ENCODE data around the gene TMEM121B. TPM values are rescaled to one million over a fixed set of nuclear protein-coding genes. Genes with fewer than 3 reads are reported as not detected.

The TMEM121B gene
- total RNA-seq, 2 donors from 2014 or later, result 7.6 to 15.5 TPM

GRCh38 chr22:17161991-17162390 is 40.8 kb upstream of the TMEM121B start:
- Histone ChIP-seq H3K36me3 (no peaks in the 10 kb centered on the region), H3K4me1 (replicated peaks) (no peaks in the 10 kb centered on the region), H3K4me3 (no peak overlapping the region), H3K27me3 (replicated peaks; ENCODE audit: insufficient read depth) (no peaks in the 10 kb centered on the region), H3K27ac (no peak overlapping the region), H3K9me3 (no peaks in the 10 kb centered on the region)
- intact Hi-C loops (cut with DNase I), result loop anchor here (10.0 kb wide), 2 partner anchors 77 to 463 kb away; partner anchors contain the start of genes ATP6V1E1 and IL17RA
- no peak for DNase-seq (ENCODE audit: low spot score)
- no peak for TF ChIP-seq POLR2AphosphoS5 (IDR thresholded peaks at IDR 0.05)
- TF ChIP-seq CTCF (IDR thresholded peaks at IDR 0.05), result no peak
- no peak for TF ChIP-seq POLR2A (IDR thresholded peaks at IDR 0.05)
- 93% methylated on average over 3 of the region's 3 CpGs for WGBS

GRCh38 chr22:17159504-17159951 is 38.4 kb upstream of the TMEM121B start:
- TF ChIP-seq POLR2A (IDR thresholded peaks at IDR 0.05) (no peak), CTCF (IDR thresholded peaks at IDR 0.05) (no peak), POLR2AphosphoS5 (IDR thresholded peaks at IDR 0.05) (peak; percentile 7)
- Histone ChIP-seq H3K9me3 (no peaks in the 10 kb centered on the region), H3K4me3 (peak overlapping the region; percentile 53 to 68), H3K27me3 (replicated peaks; ENCODE audit: insufficient read depth) (no peaks in the 10 kb centered on the region), H3K36me3 (no peaks in the 10 kb centered on the region), H3K27ac (peak overlapping the region; percentile 80 to 86), H3K4me1 (replicated peaks) (no peaks in the 10 kb centered on the region)
- 4% methylated on average over 35 of the region's 35 CpGs for WGBS
- peak; percentile 47 for DNase-seq (ENCODE audit: low spot score)
- intact Hi-C loops (cut with DNase I), result no loop called here

GRCh38 chr22:17158568-17159503 is 37.7 kb upstream of the TMEM121B start, which contains the start of gene HDHD5:
Gene HDHD5, minus strand, starts transcription at chr22:17159277. Its CDS starts 26 bp downstream, at chr22:17159251.
- H3K9me3 ChIP-seq, result no peaks in the 10 kb centered on the region
- no peaks in the 10 kb centered on the region for H3K36me3 ChIP-seq
- intact Hi-C loops (cut with DNase I), result no loop called here
- H3K4me1 ChIP-seq (replicated peaks), result no peaks in the 10 kb centered on the region
- WGBS, result 0% methylated on average over 76 of the region's 114 CpGs
- TF ChIP-seq CTCF (IDR thresholded peaks at IDR 0.05), result no peak
- peak; percentile 40 for TF ChIP-seq POLR2A (IDR thresholded peaks at IDR 0.05)
- TF ChIP-seq POLR2AphosphoS5 (IDR thresholded peaks at IDR 0.05), result peak; percentile 16
- no peaks in the 10 kb centered on the region for H3K27me3 ChIP-seq (replicated peaks; ENCODE audit: insufficient read depth)
- H3K27ac ChIP-seq, result peak within 1 kb of the TSS; percentile 80 to 86
- DNase-seq (ENCODE audit: low spot score), result peak; percentile 87
- peak within 1 kb of the TSS; percentile 53 to 68 for H3K4me3 ChIP-seq

- intact Hi-C loops (cut with DNase I), result no loop called here
- H3K27ac ChIP-seq, result peak overlapping the region; percentile 80 to 86
- peak overlapping the region; percentile 53 to 68 for H3K4me3 ChIP-seq
- no peak for TF ChIP-seq POLR2AphosphoS5 (IDR thresholded peaks at IDR 0.05)
- no peak for TF ChIP-seq POLR2A (IDR thresholded peaks at IDR 0.05)
- H3K9me3 ChIP-seq, result no peaks in the 10 kb centered on the region
- H3K27me3 ChIP-seq (replicated peaks; ENCODE audit: insufficient read depth), result no peaks in the 10 kb centered on the region
- no peak for DNase-seq (ENCODE audit: low spot score)
- WGBS, result 41% methylated on average over 17 of the region's 17 CpGs
- H3K36me3 ChIP-seq, result no peaks in the 10 kb centered on the region
- no peaks in the 10 kb centered on the region for H3K4me1 ChIP-seq (replicated peaks)
Observed at GRCh38 chr22:17158176-17158567, 37.0 kb upstream of the TMEM121B start.

- TF ChIP-seq POLR2AphosphoS5 (IDR thresholded peaks at IDR 0.05) (no peak), CTCF (IDR thresholded peaks at IDR 0.05) (no peak), POLR2A (IDR thresholded peaks at IDR 0.05) (no peak)
- WGBS, result 89% methylated on average over 3 of the region's 3 CpGs
- no peaks in the 10 kb centered on the region for H3K36me3 ChIP-seq
- H3K4me3 ChIP-seq, result no peak overlapping the region
- peak overlapping the region in 1 of 2 donors; percentile 80 for H3K27ac ChIP-seq
- H3K27me3 ChIP-seq (replicated peaks; ENCODE audit: insufficient read depth), result no peaks in the 10 kb centered on the region
- DNase-seq (ENCODE audit: low spot score), result no peak
- no peaks in the 10 kb centered on the region for H3K9me3 ChIP-seq
- H3K4me1 ChIP-seq (replicated peaks), result no peaks in the 10 kb centered on the region
- intact Hi-C loops (cut with DNase I), result no loop called here
Observed at GRCh38 chr22:17157714-17158113, 36.6 kb upstream of the TMEM121B start.

Data from prostate gland (tissue), 2 donors.